Activated CD4-positive, alpha-beta T cell treated with anti-CD3 and anti-CD28 coated beads for 24 hours (primary cell): ENCODE measurements around the gene ZBTB32.

Source experiments
- DNase-seq, 2 donors: peaks; one replicate each; pipeline ENCODE4 v3.0.0-alpha.2; 2020; ENCODE audit warnings: low read depth in 2 of 2

Gene ZBTB32

DNA sequence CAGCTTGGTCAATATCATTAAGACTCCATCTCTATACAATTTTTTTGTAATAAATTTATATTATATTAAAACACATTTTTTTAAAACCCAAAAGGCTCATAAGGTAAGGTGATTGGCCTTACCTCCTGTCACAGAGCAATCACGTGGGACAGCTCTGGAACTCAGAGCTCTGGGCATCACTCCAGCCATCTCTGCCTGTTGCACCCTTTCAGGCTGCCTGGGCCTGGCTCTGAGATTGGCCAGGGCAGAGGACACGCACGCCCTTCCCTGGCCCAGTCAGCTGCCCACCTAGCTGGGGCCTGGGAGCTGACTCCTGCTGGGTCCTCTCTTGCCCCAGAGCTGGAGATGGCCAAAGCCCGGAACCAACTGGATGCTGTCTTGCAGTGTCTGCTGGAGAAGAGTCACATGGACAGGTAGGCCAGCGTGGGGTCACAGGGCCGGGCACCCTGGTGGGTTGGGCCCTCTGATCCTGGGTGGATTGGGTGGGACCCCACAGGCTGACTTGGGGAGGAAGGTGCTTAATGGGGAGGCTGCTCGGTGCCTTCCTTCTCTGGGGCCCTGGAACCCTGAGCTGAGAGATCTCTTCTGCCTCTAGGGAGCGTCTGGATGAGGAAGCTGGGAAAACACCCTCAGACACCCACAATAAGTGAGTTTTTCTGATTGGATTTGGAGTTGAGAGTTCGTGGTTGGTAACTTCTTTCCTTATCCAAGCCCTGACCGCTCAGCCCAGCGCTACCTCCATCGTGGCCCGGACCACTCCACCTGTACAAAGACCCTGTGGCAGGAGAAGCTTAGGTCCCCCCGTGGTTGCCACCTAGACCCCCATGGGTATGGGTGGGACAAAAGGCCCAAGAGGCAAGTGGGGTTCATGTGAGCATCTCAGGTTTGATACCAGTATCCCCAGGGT, 47.7 kb downstream of the ZBTB32 start:
- no peak for DNase-seq

DNA sequence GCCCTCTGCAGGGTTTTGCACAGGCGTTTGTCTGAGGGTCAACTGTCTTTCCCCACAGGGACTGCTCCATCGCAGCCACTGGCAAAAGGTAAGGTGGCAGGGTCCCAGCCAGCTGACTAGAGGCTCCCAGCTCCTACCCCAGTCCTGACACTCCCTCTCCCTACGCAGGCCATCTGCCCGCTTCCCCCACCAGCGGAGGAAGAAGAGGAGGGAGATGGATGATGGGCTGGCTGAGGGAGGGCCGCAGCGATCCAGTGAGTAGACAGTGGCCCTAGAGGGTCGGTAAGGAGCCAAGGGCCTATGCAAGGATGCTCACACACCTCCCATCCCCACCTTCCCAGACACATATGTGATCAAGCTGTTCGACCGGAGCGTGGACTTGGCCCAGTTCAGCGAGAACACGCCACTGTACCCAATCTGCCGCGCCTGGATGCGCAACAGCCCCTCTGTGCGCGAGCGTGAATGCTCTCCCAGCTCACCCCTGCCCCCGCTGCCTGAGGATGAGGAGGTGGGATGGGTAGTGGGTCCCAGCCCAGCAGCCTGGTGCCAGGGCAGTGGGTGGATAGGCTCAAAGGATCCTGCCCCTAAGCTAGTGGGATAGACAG, 48.5 kb downstream of the ZBTB32 start:
- no peak for DNase-seq

DNA sequence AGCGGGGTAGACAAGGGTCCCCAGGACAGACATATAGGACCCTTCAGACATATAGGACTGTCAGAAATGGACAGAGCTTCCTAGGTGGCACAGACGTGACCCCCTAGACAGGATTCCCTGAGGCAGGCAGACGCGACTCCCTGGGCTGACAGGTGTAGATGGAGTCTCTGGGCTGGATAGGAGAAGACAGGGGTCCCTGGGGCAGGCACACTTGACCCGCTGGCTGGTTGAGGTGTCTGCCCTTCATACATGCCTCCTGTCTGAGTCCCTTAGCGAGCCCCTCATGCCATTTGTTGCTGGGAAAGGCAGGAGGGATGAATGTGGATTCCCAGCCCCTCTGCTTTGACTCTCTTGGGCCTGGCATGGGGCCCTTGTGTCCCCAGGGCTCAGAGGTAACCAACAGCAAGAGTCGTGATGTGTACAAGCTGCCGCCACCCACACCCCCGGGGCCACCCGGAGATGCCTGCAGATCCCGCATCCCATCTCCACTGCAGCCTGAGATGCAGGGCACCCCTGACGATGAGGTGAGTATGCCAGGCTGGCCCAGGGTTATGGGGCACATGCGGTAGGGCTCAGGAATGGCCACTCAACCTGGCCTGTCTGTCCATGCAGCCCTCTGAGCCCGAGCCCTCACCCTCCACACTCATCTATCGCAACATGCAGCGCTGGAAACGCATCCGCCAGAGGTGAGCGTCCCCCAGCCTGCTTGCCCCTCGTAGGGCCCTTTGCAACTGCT, 49.4 kb downstream of the ZBTB32 start:
- no peak for DNase-seq

DNA sequence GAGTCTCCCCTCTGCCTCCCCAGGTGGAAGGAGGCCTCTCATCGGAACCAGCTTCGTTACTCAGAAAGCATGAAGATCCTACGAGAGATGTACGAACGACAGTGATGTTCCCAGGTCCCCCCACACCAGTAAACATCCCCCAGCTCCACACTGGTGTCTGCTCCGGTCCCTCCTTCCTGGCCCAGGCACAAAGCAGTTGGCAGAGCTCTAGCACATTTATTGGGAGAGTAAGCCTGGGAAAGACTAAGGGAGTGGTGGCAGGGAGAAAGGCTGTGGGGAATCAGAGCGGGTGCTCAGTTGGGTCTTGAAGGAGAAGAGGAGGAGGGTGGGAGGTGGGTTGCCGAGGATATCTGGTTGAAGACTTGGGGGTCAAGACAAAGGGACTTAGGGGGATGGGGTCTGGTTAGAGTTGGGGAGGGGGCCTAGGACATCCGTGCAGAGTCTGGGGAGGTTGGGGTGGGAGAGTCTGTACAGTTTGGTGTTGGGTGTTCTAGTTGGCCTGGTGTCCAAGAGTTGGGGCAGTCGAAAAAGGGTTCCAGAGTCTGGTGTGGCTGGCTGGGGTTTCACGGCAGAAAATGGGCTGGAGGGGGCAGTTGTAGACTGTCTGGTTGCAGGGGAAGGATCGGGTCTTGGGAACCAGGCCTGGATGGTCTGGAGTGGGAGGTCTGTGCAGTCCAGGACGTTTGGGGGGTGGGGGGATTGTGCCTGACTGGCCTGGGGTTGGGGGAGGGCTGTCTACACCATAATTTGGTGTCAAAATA, 50.2 kb downstream of the ZBTB32 start:
- DNase-seq = no peak

DNA sequence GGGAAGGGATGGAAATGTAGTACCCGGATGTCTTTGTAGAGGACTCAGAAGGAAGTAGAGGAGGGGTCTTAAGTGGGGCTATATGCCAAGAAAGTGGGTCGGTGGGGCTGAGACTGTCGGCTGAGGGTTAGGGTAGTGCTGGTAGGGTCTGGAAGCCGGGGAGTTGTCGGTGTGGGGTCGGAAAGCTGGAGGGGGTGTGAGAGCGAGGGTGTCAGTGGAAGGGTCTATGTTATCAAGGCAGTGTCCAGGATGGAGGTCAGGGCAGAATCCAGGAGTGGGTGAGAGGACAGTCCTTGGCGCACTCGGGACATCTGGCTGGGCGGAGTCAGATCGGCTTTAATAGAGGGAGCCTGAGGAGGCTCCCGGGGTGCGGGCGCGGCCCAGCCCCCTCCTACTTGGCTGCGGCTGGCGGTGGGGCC, 50.8 kb downstream of the ZBTB32 start:
- no peak for DNase-seq

DNA sequence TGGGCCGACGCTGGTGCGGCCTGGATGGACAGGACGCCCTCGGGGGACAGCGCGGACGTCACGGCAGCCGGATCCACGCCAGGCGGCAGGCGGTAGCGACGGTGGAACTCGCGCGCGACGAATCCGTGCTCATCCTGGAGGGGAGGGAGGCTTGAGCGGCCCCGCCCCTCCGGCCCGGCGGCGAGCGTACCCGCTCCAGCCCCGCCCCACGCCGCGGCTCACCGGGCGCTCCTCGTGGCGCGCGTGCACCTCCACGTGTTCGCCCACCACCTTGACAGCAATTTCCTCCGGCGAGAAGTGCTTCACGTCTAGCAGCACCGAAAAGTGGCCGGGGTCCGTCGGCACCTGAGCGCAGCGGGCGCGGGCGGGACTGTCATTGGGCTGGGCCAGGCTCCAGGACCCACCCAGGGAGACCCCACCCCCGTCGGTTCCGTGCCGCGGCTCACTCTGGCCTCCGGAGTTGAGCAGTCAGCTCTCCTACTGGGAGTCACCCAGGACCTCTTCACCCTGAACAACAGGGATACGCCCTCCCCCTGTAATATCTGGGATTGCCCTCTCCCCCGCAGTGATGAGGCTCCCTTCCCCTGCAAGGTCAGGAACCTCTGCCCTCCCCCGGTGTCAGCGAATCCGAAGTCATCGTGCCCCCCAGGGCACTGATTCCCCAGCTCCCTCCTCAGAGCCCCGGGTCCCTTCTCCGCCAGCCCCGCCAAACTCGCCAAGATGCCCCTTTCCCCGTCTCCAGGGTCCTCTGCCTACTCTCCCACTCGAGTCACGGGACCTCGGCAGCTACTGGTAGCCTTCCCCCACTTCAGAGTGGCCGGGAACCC, 51.4 kb downstream of the ZBTB32 start:
- DNase-seq = no peak

DNA sequence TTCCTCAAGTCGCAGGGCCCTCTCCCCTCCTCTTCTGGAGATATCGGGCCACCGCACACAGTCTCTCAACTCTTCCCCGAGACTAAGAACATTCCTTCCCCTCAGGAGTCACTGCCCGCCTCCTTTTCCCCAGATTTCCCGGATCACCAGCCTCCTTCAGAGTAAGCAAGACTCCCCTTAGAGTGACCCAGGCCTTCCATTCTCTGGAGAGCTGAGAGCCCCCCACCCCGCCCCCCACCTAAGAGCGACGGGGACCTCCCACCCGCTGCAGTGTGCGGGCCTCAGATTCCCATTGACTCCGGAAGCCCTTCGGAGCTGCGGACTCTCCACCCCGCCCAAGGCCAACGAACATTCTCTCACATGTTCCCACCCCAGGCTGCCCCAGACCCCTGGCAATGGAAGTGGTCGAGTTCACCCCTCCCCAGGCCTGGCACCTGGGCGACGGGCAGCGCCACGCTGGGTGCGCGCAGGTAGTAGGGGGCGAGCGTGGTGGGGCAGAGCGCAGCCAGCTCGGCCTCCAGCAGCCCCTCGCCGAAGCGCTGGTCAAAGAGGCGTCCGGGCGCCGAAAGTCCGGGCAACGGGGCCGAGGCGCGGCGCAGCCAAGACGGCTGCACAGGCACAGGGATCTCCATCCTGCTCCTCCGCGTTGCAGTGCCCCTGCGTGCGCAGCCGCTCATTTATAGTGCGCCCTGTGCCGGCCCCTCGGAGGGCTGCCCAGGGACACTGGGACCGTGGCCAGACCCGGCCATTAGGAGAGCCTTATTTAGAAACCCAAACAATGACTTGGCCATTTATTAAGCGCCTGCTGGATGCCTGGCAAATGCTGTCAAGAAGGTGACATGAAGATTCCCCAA, 52.2 kb downstream of the ZBTB32 start, which contains the start of gene HSPB6:
TSS of gene HSPB6 (minus strand) at position 653 of the 854 bp plus-strand sequence. CDS start at position 632, 21 bp downstream.
- no peak for DNase-seq

DNA sequence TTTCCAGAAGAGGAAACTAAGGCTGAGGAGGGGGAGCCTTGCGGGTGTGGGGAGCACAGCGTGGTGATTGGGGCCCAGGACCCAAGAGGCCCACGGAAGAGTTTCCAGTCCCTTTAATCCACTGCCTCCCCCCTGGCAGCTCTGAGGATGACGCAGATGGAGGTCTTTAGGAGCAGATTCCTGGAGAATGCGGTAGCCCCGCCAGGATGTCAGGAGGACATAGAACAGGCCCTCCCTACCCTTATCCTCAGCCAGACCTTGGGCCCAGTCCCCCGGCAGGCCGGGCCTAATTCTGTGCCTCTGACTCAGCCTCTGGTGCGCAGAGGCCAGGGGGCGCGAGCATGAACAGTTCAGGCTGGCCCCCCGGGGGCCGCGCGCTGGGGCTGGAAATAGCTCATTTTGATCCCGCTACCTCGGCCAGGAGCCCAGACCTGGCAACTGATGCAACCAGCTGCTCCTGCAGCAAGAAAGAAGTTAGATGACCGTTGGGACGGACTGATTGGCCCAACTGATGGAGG, 52.9 kb downstream of the ZBTB32 start:
- no peak for DNase-seq

DNA sequence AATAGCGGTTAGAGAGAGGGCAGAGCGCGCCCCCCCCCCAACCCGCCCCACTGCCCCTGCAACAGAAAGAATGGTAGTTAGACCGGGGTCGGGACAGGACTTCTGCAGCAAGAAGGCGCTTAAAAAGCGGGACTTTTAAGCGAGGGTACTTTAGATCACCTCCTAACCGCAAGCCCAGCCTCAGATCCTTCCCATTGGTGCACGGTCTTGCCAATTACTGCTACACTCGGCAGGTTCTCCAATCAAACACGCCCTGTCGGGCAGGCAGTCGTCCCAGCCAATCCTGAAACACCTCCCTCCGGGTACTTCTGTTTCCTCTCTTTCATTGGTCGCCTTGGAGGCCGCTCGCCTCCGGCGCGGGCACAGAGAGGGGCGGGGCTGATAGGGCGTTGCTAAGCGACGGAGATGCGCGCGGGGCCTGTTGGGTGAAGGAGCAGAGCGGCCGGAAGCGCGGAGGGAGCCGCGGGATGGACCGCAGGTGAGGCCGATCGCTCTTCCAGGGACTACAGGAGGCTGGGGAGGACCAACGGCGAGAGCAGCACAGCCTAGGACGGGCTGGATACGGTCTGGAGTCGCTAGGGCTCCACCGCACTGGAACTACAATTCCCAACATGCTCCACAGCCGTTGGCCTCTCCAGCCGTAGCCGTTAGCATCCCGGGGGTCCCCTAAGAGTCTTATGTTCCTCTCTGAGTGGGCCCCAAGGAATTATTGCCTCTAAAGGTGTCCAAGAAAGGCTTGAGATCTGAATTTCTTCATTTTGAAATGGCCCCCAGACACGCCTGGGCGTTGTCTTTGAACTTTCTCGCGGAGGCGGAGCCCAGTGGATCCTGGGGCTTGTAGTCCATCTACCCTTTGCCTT, 53.6 kb downstream of the ZBTB32 start, which contains the start of gene PROSER3:
TSS of gene PROSER3 (plus strand) at position 428 of the 860 bp plus-strand sequence. CDS start at position 468, 40 bp downstream.
- DNase-seq = peak; percentile 94 to 97

DNA sequence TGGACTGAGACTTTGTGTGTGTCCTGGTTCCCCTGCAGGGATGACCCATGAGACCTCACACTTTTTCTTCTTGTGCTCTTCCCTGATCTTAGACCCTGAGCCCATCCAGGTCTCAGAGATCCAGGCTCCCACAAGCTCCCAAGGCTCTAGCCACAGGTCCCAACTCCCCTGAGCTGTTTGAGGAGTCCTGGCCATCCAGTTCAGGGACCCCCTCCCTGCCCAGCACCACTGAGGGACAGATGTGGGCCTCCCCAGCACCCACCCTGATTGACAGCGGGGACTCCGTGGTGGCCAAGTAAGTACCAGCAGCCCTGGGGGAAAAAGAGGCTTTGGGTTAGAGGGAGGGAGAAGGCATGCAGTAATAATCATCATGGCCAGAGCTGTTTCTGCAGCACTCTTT, 55.3 kb downstream of the ZBTB32 start:
- DNase-seq = no peak

DNA sequence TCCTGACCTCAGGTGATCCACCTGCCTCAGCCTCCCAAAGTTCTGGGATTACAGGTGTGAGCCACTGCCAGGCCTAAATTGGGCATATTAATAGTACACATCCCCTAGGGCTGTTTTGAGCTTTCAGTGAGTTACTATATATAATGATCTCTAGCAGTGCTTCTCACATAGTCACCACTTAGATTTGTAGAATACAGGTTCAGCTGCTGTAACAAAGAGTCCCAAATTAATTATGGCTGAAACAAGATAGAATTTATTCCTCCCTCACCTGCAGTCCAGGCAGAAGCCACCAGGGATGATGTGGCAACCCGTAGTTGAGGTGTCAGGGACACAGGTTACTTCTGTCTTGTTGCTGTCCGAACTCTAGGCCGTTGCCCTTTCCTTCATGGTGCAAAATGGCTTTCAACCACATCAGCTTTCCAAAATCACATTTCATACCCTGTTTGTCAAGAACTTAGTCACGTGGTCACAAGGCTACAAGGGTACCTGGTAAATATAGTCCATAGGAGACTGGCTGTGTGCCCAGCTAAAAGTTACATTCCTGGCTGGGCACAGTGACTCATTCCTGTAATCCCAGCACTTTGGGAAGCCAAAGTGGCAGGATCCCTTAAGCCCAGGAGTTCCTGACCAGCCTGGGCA, 56.5 kb downstream of the ZBTB32 start:
- no peak for DNase-seq

DNA sequence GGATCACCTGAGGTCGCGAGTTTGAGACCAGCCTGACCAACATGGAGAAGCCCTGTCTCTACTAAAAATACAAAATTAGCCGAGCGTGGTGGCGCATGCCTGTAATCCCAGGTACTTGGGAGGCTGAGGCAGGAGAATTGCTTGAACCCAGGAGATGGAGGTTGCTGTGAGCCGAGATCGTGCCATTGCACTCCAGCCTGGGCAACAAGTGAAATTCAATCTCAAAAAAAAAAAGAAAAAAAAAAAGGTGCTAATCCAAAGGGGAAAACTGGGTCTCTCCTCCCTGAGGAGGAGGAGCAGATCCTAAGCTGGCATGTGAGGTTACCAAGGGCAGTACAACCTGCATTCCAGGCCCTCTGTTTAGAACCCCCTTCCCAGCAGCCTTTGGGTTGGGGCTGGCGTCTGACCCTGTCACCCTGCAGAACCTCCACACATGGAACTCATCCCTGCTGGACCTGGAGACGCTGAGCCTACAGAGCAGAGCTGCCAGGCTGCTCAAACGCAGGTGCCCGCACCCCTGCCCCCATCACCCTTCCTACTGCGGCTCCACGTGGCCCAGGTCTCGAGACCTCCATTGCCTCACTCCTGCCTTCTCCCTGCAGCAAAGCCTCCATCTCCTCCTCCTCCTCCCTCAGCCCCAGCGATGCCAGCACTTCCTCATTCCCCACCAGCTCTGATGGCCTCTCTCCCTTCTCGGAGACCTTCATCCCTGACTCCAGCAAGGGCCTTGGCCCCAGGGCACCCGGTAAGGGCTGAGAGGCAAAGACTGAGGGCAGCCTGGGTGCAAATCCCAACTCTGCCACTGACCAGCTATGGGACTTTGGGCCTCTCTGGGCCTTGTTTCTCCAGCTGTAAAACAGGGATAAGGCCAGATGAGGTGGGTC, 60.3 kb downstream of the ZBTB32 start:
- no peak for DNase-seq
